HCT116 (cell line): ENCODE results near the gene SH2D7. TPM values are rescaled to one million over a fixed set of nuclear protein-coding genes. Genes with fewer than 3 reads are reported as not detected.

Experiments used
- ATAC-seq: fragments of 200-7000 bp; cut with Tn5 transposase; 2 replicates; pipeline ENCODE4 v1.9.1; 2020; ENCODE audit warnings: mild to moderate bottlenecking, moderate library complexity
- BruUV-seq: library from RNA; stranded (reverse); fragments of 400-500 nt; replicated peaks from 2 replicates; lab custom pipeline; 2021; lab: Mats Ljungman, UMichigan
- CTCF ChIA-PET: fragments of 300-600 bp; sonication (Branson Sonifier 250); formaldehyde crosslinking; loops from one replicate; lab custom pipeline; 2021; ENCODE audit warnings: antibody characterized with exemption; lab: Charles Lee
- POLR2A ChIA-PET: fragments of 300-600, 350-600 bp; sonication (Branson Sonifier 250); formaldehyde crosslinking; loops from one replicate; lab custom pipeline; 2021; ENCODE audit warnings: antibody characterized with exemption; lab: Charles Lee
- RAD21 ChIA-PET, 2 experiments: fragments of 300-600 bp; sonication (Branson Sonifier 250); formaldehyde crosslinking; loops; one replicate each; lab custom pipeline; 2023; ENCODE audit warnings: low total read pairs in 2 of 2; ENCODE audit not compliant: uncharacterized antibody in 2 of 2, unreplicated experiment in 2 of 2, low non-redundant PET in 1 of 2; lab: Charles Lee
- DNase-seq: peaks from one replicate; pipeline ENCODE4 v3.0.0-alpha.2; 2010; ENCODE audit warnings: low read depth, low spot score
- H2AFZ ChIP-seq: fragments of 200-600 bp; shearing (Covaris generic), sonication (generic); 2 replicates; pipeline ENCODE4 v1.6.1; 2017; ENCODE audit warnings: low read depth, mixed run types, mixed read lengths, antibody characterized with exemption, low read length; ENCODE audit not compliant: poor library complexity, severe bottlenecking
- H3K27ac ChIP-seq: 2 replicates; pipeline ENCODE4 v1.5.1; 2012; ENCODE audit warnings: low read depth, low read length
- H3K27me3 ChIP-seq: fragments of 200-600 bp; sonication (generic); 2 replicates; pipeline ENCODE4 v1.6.1; 2016; ENCODE audit warnings: mixed run types, low read length, mixed read lengths; ENCODE audit not compliant: insufficient read depth
- H3K36me3 ChIP-seq, 2 experiments: fragments of 200-500 bp in 1 of 2; fragments of 200-600 bp in 1 of 2; sonication (Bioruptor generic) in 1 of 2; sonication (generic) in 1 of 2; 2 replicates each; pipeline versions ENCODE4 v1.5.1 to v1.6.1; 2014 to 2016; ENCODE audit warnings: low read length in 2 of 2, inconsistent platforms in 1 of 2, mixed read lengths in 1 of 2, mixed run types in 1 of 2; ENCODE audit not compliant: insufficient read depth in 2 of 2, control insufficient read depth in 1 of 2
- H3K4me1 ChIP-seq, 2 experiments: fragments of 200-600 bp in 1 of 2; sonication (generic) in 1 of 2; 2 replicates each; pipeline versions ENCODE4 v1.5.1 to v1.6.1; 2012 to 2017; ENCODE audit warnings: low read length in 2 of 2, inconsistent platforms in 1 of 2, mild to moderate bottlenecking in 1 of 2, mixed read lengths in 1 of 2, mixed run types in 1 of 2, moderate library complexity in 1 of 2; ENCODE audit not compliant: insufficient read depth in 2 of 2, control insufficient read depth in 1 of 2
- H3K4me2 ChIP-seq: fragments of 200-600 bp; sonication (generic); 2 replicates; pipeline ENCODE4 v1.6.1; 2017; ENCODE audit warnings: mixed run types, low read length, mixed read lengths
- H3K4me3 ChIP-seq, 2 experiments: fragments of 200-600 bp in 1 of 2; sonication (generic) in 1 of 2; replicated peaks in 1 of 2; 2 replicates each; pipeline ENCODE4 v1.5.1; 2011 to 2016; ENCODE audit warnings: low read length in 2 of 2, control low read depth in 1 of 2, low read depth in 1 of 2, mild to moderate bottlenecking in 1 of 2, mixed read lengths in 1 of 2, mixed run types in 1 of 2
- H3K79me2 ChIP-seq: fragments of 200-600 bp; sonication (generic); 2 replicates; pipeline ENCODE4 v1.6.1; 2017; ENCODE audit warnings: mild to moderate bottlenecking, mixed run types, low read length, moderate library complexity, mixed read lengths; ENCODE audit not compliant: insufficient read depth
- H3K9ac ChIP-seq: fragments of 200-600 bp; sonication (generic); 2 replicates; pipeline ENCODE4 v1.6.1; 2016; ENCODE audit warnings: low read length, mixed read lengths
- H3K9me2 ChIP-seq: fragments of 200-600 bp; sonication (generic), shearing (Covaris generic); 2 replicates; pipeline ENCODE4 v1.6.1; 2017; ENCODE audit warnings: mixed run types, mild to moderate bottlenecking, moderate library complexity; ENCODE audit not compliant: insufficient read depth
- H3K9me3 ChIP-seq, 2 experiments: fragments of 200-500 bp in 1 of 2; fragments of 200-600 bp in 1 of 2; sonication (Bioruptor generic) in 1 of 2; sonication (generic) in 1 of 2; 2 replicates each; pipeline ENCODE4 v1.6.1; 2014 to 2017; ENCODE audit warnings: low read length in 2 of 2, mixed read lengths in 2 of 2, inconsistent platforms in 1 of 2, low read depth in 1 of 2, mild to moderate bottlenecking in 1 of 2, mixed run types in 1 of 2, moderate library complexity in 1 of 2; ENCODE audit not compliant: control insufficient read depth in 1 of 2, insufficient read depth in 1 of 2
- H4K20me1 ChIP-seq: fragments of 200-600 bp; sonication (generic), shearing (Covaris generic); 2 replicates; pipeline ENCODE4 v1.6.1; 2017; ENCODE audit warnings: mixed run types, mild to moderate bottlenecking, moderate library complexity; ENCODE audit not compliant: insufficient read depth
- ATF3 ChIP-seq: IDR thresholded peaks from 2 replicates; pipeline ENCODE4 v1.6.1; 2012
- CBX3 ChIP-seq: IDR thresholded peaks from 2 replicates; pipeline ENCODE4 v1.6.1; 2012; ENCODE audit warnings: low read depth
- CTCF ChIP-seq, 3 experiments: fragments of 200-600 bp in 1 of 3; sonication (generic) in 1 of 3; IDR thresholded peaks in 2 of 3; conservative IDR thresholded peaks in 1 of 3; 2 replicates each; pipeline ENCODE4 v1.5.1; 2012 to 2017; ENCODE audit warnings: low read depth in 2 of 3, low read length in 2 of 3, antibody characterized with exemption in 1 of 3, borderline replicate concordance in 1 of 3, control low read depth in 1 of 3, mild to moderate bottlenecking in 1 of 3, mixed read lengths in 1 of 3, mixed run types in 1 of 3, moderate library complexity in 1 of 3; ENCODE audit not compliant: insufficient read depth in 1 of 3
- EGR1 ChIP-seq: IDR thresholded peaks from 2 replicates; pipeline ENCODE4 v1.6.1; 2012; ENCODE audit warnings: low read depth
- EZH2 ChIP-seq: fragments of 200-600 bp; sonication (generic); IDR thresholded peaks from 2 replicates; pipeline ENCODE4 v1.6.1; 2017; ENCODE audit warnings: antibody characterized with exemption, mixed run types
- FOSL1 ChIP-seq: IDR thresholded peaks from 2 replicates; pipeline ENCODE4 v1.6.1; 2012; ENCODE audit warnings: low read depth
- JUND ChIP-seq: IDR thresholded peaks from 2 replicates; pipeline ENCODE4 v1.6.1; 2012
- MAX ChIP-seq: IDR thresholded peaks from 2 replicates; pipeline ENCODE4 v1.6.1; 2012
- POLR2A ChIP-seq: IDR thresholded peaks from 2 replicates; pipeline ENCODE4 v1.7.0; 2011; ENCODE audit warnings: borderline replicate concordance; ENCODE audit not compliant: insufficient read depth, insufficient read length; ENCODE audit errors: extremely low read depth
- REST ChIP-seq: IDR thresholded peaks from 2 replicates; pipeline ENCODE4 v1.6.1; 2012; ENCODE audit warnings: low read depth
- SRF ChIP-seq: IDR thresholded peaks from 2 replicates; pipeline ENCODE4 v1.6.1; 2012; ENCODE audit warnings: low read depth
- TCF7L2 ChIP-seq: IDR thresholded peaks from 2 replicates; pipeline ENCODE4 v1.7.0; 2011; ENCODE audit warnings: borderline replicate concordance, inconsistent platforms; ENCODE audit not compliant: insufficient read depth, insufficient read length; ENCODE audit errors: extremely low read depth
- YY1 ChIP-seq: IDR thresholded peaks from 2 replicates; pipeline ENCODE4 v1.6.1; 2011; ENCODE audit warnings: low read length, low read depth, moderate library complexity, mild to moderate bottlenecking; ENCODE audit not compliant: insufficient replicate concordance; ENCODE audit errors: extremely low read depth
- ZBTB33 ChIP-seq: IDR thresholded peaks from 2 replicates; pipeline ENCODE4 v1.6.1; 2011; ENCODE audit warnings: mild to moderate bottlenecking, low read length, moderate library complexity; ENCODE audit not compliant: insufficient replicate concordance; ENCODE audit errors: extremely low read depth
- ZFX ChIP-seq: fragments of 450-650 bp; IDR thresholded peaks from 2 replicates; pipeline ENCODE4 v1.6.1; 2017
- ZNF274 ChIP-seq: fragments of 200-500 bp; sonication (Bioruptor generic); IDR thresholded peaks from 2 replicates; pipeline ENCODE4 v1.6.1; 2014; ENCODE audit warnings: mild to moderate bottlenecking, low read depth, low read length, inconsistent platforms
- intact Hi-C: fragments of 100-400 bp; cut with micrococcal nuclease; formaldehyde crosslinking; loops from 2 replicates; pipeline ENCODE4 v1.10.0; 2022
- total RNA-seq: library from RNA; stranded (reverse); gene quantifications from one replicate; pipeline ENCODE4 v1.2.1, GENCODE V29; 2021; ENCODE audit not compliant: unreplicated experiment

Gene SH2D7
- total RNA-seq, 1 experiment from 2014 or later = not detected

- no peak for TF ChIP-seq ZNF274
Observed at GRCh38 chr15:78067328-78068228, 24.8 kb upstream of the SH2D7 start (continued).

- Histone ChIP-seq H3K4me2 (no peak overlapping the region), H3K4me1 (peaks cover 8 to 14% of the 10 kb centered on the region in 2 experiments; a peak in 2 of 4 replicates), H3K36me3 (no peaks in the 10 kb centered on the region), H3K27me3 (no peaks in the 10 kb centered on the region), H3K9me2 (no peaks in the 10 kb centered on the region), H4K20me1 (no peaks in the 10 kb centered on the region), H3K4me3 (no peak overlapping the region), H3K27ac (no peak overlapping the region), H3K9ac (no peak overlapping the region), H2AFZ (no peak overlapping the region), H3K79me2 (peaks cover 38% of the 10 kb centered on the region; the same call in 1 of the 2 replicates), H3K9me3 (no peaks in the 10 kb centered on the region)
- no TSS peak for BruUV-seq
- intact Hi-C loops = no loop called here
- RAD21 ChIA-PET = no interaction called here
- ATAC-seq (no peak), DNase-seq (no peak)
- CTCF ChIA-PET = no interaction called here
- POLR2A ChIA-PET = no interaction called here
- TF ChIP-seq FOSL1 (no peak), CTCF (IDR thresholded peaks at IDR 0.05 in 2 of 3, conservative IDR thresholded peaks at IDR 0.05 in 1 of 3; ENCODE audit: borderline replicate concordance in 1 of 3, insufficient read depth in 1 of 3, low read depth in 2 of 3, low read length in 2 of 3) (no peak), POLR2A (no peak), ZFX (no peak), YY1 (no peak), ZBTB33 (no peak), REST (no peak), ZNF274 (no peak), TCF7L2 (no peak), EZH2 (no peak), ATF3 (no peak), EGR1 (no peak), MAX (no peak), CBX3 (no peak), SRF (no peak), JUND (no peak)
Observed at GRCh38 chr15:78069052-78069414, 23.3 kb upstream of the SH2D7 start.
